B cell (primary cell): ENCODE results near the gene APBA2. TPM values are rescaled to one million over a fixed set of nuclear protein-coding genes. Genes with fewer than 3 reads are reported as not detected.

Source experiments
- ATAC-seq: fragments of 200-7000 bp; cut with Tn5 transposase; one replicate; pipeline ENCODE4 v1.10.0; 2021; ENCODE audit warnings: low read depth, mild to moderate bottlenecking, moderate number of reproducible peaks, moderate library complexity
- CTCF ChIA-PET: fragments of 350-600 bp; sonication (Branson Sonifier 250); formaldehyde crosslinking; loops from one replicate; lab custom pipeline; 2021; ENCODE audit warnings: antibody characterized with exemption, inconsistent platforms; lab: Charles Lee
- POLR2A ChIA-PET: fragments of 350-600 bp; sonication (Branson Sonifier 250); formaldehyde crosslinking; loops from one replicate; lab custom pipeline; 2021; ENCODE audit warnings: antibody characterized with exemption; lab: Charles Lee
- DNase-seq: peaks from one replicate; pipeline ENCODE4 v3.0.0; 2013
- H2AFZ ChIP-seq: 2 replicates; pipeline ENCODE4 v1.6.1; 2012; ENCODE audit warnings: mild to moderate bottlenecking, low read depth, low read length; ENCODE audit not compliant: insufficient read depth, poor library complexity, severe bottlenecking
- H3K27ac ChIP-seq, 2 donors: 1 replicate in 1 of 2; 2 replicates in 1 of 2; pipeline ENCODE4 v1.5.1; 2012 to 2013; ENCODE audit warnings: low read length in 2 of 2, mild to moderate bottlenecking in 2 of 2, moderate library complexity in 1 of 2
- H3K27me3 ChIP-seq, 4 experiments: fragments of 200-600 bp in 1 of 4; sonication (generic) in 1 of 4; replicated peaks in 1 of 4; 1 replicate in 2 of 4; 2 replicates in 2 of 4; pipeline versions ENCODE4 v1.6.1 to v1.7.0; 2013 to 2016; ENCODE audit warnings: low read length in 3 of 4, mild to moderate bottlenecking in 2 of 4, mixed read lengths in 1 of 4, moderate library complexity in 1 of 4; ENCODE audit not compliant: insufficient read depth in 4 of 4, control insufficient read depth in 3 of 4; ENCODE audit errors: control extremely low read depth in 1 of 4
- H3K36me3 ChIP-seq, 2 experiments: replicated peaks in 1 of 2; 1 replicate in 1 of 2; 2 replicates in 1 of 2; pipeline versions ENCODE4 v1.6.1 to v1.7.1; 2013; ENCODE audit warnings: low read length in 1 of 2; ENCODE audit not compliant: insufficient read depth in 2 of 2, control insufficient read depth in 1 of 2; ENCODE audit errors: control extremely low read depth in 1 of 2, extremely low read depth in 1 of 2
- H3K4me1 ChIP-seq, 2 donors: fragments of 200-600 bp in 1 of 2; sonication (generic) in 1 of 2; 1 replicate in 1 of 2; 2 replicates in 1 of 2; pipeline versions ENCODE4 v1.5.1 to v1.6.1; 2013 to 2017; ENCODE audit warnings: low read length in 2 of 2; ENCODE audit not compliant: control insufficient read depth in 2 of 2, insufficient read depth in 2 of 2
- H3K4me2 ChIP-seq: replicated peaks from 2 replicates; pipeline ENCODE3; 2012; ENCODE audit warnings: mild to moderate bottlenecking, low read depth, low read length; ENCODE audit not compliant: poor library complexity, severe bottlenecking
- H3K4me3 ChIP-seq, 5 experiments: fragments of 200-600 bp in 1 of 5; sonication (generic) in 1 of 5; 1 replicate in 3 of 5; 2 replicates in 2 of 5; pipeline versions ENCODE4 v1.5.1 to v1.7.0; 2011 to 2016; ENCODE audit warnings: low read length in 4 of 5, mild to moderate bottlenecking in 4 of 5, low read depth in 2 of 5, control low read depth in 1 of 5, moderate library complexity in 1 of 5; ENCODE audit not compliant: insufficient read depth in 1 of 5; ENCODE audit errors: control extremely low read depth in 1 of 5, extremely low read depth in 1 of 5
- H3K79me2 ChIP-seq: fragments of 200-600 bp; sonication (generic); one replicate; pipeline ENCODE4 v1.6.0; 2016; ENCODE audit warnings: low read length; ENCODE audit not compliant: control insufficient read depth, insufficient read depth
- H3K9ac ChIP-seq: fragments of 200-600 bp; sonication (generic); 2 replicates; pipeline ENCODE4 v1.6.1; 2017; ENCODE audit warnings: mild to moderate bottlenecking, low read length, moderate library complexity
- H3K9me3 ChIP-seq, 3 donors: one replicate each; pipeline versions ENCODE4 v1.6.1 to v1.7.1; 2013; ENCODE audit warnings: low read length in 2 of 3; ENCODE audit not compliant: control insufficient read depth in 2 of 3, insufficient read depth in 1 of 3; ENCODE audit errors: control extremely low read depth in 1 of 3
- H4K20me1 ChIP-seq: 2 replicates; pipeline ENCODE4 v1.6.0; 2012; ENCODE audit warnings: mild to moderate bottlenecking, low read length; ENCODE audit not compliant: insufficient read depth, control insufficient read depth, poor library complexity, severe bottlenecking
- H3K27ac Mint-ChIP-seq: one replicate; pipeline ENCODE4 v1.8.0; 2021; ENCODE audit warnings: mixed read lengths
- H3K27me3 Mint-ChIP-seq: one replicate; pipeline ENCODE4 v1.8.0; 2021; ENCODE audit warnings: mixed read lengths
- H3K4me1 Mint-ChIP-seq: one replicate; pipeline ENCODE4 v1.8.0; 2021; ENCODE audit warnings: mixed read lengths
- H3K4me3 Mint-ChIP-seq: one replicate; pipeline ENCODE4 v1.8.0; 2021; ENCODE audit warnings: mixed read lengths
- H3K9me3 Mint-ChIP-seq: one replicate; pipeline ENCODE4 v1.8.0; 2022; ENCODE audit warnings: mixed read lengths; ENCODE audit not compliant: insufficient read depth
- EZH2 ChIP-seq: IDR thresholded peaks from 2 replicates; pipeline ENCODE4 v1.6.1; 2012; ENCODE audit warnings: borderline replicate concordance, low read depth, mild to moderate bottlenecking, moderate library complexity, low read length; ENCODE audit not compliant: insufficient read depth, poor library complexity, severe bottlenecking
- WGBS: methylation state at CpG from one replicate; pipeline ENCODE4 v1.1.5; 2013; ENCODE audit warnings: missing lambda C conversion rate; ENCODE audit not compliant: insufficient coverage; 5-methylcytosine and 5-hydroxymethylcytosine counted together
- intact Hi-C: fragments of 100-400 bp; cut with micrococcal nuclease; formaldehyde crosslinking; loops from one replicate; pipeline ENCODE4 v1.10.0; 2022
- polyA plus RNA-seq: library from polyadenylated mRNA; depleted of rRNA; stranded (reverse); fragments of >200 nt; gene quantifications from 2 replicates; pipeline ENCODE4 v1.2.3, GENCODE V29; 2012
- total RNA-seq, 2 donors: library from RNA; stranded (reverse); fragments of 120-200 nt in 1 of 2; gene quantifications; 1 replicate in 1 of 2; 2 replicates in 1 of 2; pipeline versions ENCODE4 v1.2.3 to v1.2.4, GENCODE V29; 2013 to 2022
- TF ChIP-seq, protein P1 (sequence below): fragments of 200-600 bp; IDR thresholded peaks from one replicate; pipeline ENCODE4 v1.8.0; 2022; ENCODE audit warnings: antibody characterized with exemption, mild to moderate bottlenecking

The APBA2 gene
- total and polyA plus RNA-seq, 2 donors (not counting 1 experiment from before 2014, with no cell fraction given), result 0.19 TPM; not detected in 1

DNA sequence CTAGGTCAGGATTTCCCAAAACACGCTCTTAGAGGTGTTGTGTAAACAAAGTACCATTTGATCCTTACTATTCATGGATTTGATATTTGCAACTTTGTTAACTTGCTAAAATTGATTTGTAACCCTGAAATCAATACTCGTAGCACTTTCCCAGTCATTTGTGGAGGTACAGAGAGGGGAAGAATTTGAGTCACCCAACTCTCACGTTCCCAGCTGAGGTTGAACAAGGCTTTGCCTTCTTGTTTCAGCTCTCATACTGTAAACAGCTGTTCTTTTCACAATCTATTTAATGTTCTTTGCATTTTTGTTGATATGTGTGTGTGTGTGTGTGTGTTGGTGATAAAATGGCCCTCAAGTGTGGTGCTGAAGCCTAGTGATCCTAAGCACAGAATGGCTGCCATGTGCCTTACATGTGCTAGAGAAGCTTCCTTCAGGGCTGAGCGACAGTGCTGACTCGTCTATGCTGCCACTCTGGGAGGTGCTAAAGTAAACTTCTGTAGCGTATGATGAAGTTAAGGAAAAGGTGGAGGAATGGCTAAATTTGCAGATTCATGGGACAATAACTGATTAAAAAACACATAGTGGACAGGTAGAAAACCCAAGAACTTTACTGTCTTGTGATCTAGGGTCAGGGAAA, 173.2 kb downstream of the APBA2 start:
- WGBS, result 88% methylated on average over 4 of the region's 6 CpGs
- Histone ChIP-seq H3K4me2 (no peak overlapping the region), H3K79me2 (no peaks in the 10 kb centered on the region), H3K27me3 (no peaks in the 10 kb centered on the region), H3K27ac (no peak overlapping the region), H3K4me1 (no peaks in the 10 kb centered on the region), H3K4me3 (no peak overlapping the region), H4K20me1 (no peaks in the 10 kb centered on the region), H3K9me3 (peaks cover 0 to 14% (median 0%) of the 10 kb centered on the region in 3 donors), H2AFZ (no peak overlapping the region), H3K36me3 (no peaks in the 10 kb centered on the region), H3K9ac (no peak overlapping the region)
- Mint-ChIP-seq H3K27me3 (no peaks in the 10 kb centered on the region), H3K27ac (no peak overlapping the region), H3K4me3 (no peak overlapping the region), H3K4me1 (no peaks in the 10 kb centered on the region), H3K9me3 (peaks cover 3% of the 10 kb centered on the region)
- CTCF ChIA-PET, result no interaction called here
- no peak for DNase-seq
- TF ChIP-seq EZH2, result no peak
- TF ChIP-seq, protein P1, sequence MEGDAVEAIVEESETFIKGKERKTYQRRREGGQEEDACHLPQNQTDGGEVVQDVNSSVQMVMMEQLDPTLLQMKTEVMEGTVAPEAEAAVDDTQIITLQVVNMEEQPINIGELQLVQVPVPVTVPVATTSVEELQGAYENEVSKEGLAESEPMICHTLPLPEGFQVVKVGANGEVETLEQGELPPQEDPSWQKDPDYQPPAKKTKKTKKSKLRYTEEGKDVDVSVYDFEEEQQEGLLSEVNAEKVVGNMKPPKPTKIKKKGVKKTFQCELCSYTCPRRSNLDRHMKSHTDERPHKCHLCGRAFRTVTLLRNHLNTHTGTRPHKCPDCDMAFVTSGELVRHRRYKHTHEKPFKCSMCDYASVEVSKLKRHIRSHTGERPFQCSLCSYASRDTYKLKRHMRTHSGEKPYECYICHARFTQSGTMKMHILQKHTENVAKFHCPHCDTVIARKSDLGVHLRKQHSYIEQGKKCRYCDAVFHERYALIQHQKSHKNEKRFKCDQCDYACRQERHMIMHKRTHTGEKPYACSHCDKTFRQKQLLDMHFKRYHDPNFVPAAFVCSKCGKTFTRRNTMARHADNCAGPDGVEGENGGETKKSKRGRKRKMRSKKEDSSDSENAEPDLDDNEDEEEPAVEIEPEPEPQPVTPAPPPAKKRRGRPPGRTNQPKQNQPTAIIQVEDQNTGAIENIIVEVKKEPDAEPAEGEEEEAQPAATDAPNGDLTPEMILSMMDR, result no peak
- ATAC-seq, result no peak
- POLR2A ChIA-PET, result no interaction called here
- intact Hi-C loops, result no loop called here

- peaks cover 3% of the 10 kb centered on the region for H3K9me3 Mint-ChIP-seq
- no peak overlapping the region for H3K4me2 ChIP-seq
- TF ChIP-seq EZH2, result no peak
- TF ChIP-seq, protein P1, result no peak
- no peak overlapping the region for H3K4me3 ChIP-seq
- intact Hi-C loops, result no loop called here
- WGBS, result 91% methylated on average over 12 of the region's 16 CpGs
- no peaks in the 10 kb centered on the region for H3K27me3 Mint-ChIP-seq
- H3K27ac ChIP-seq, result no peak overlapping the region
- no peaks in the 10 kb centered on the region for H3K4me1 ChIP-seq
- peaks cover 0 to 17% (median 0%) of the 10 kb centered on the region in 3 donors for H3K9me3 ChIP-seq
- DNase-seq (no peak), ATAC-seq (no peak)
- H3K9ac ChIP-seq, result no peak overlapping the region
- no peaks in the 10 kb centered on the region for H4K20me1 ChIP-seq
- ChIA-PET POLR2A (no interaction called here), CTCF (no interaction called here)
- no peaks in the 10 kb centered on the region for H3K36me3 ChIP-seq
- no peak overlapping the region for H3K4me3 Mint-ChIP-seq
- no peak overlapping the region for H2AFZ ChIP-seq
- no peak overlapping the region for H3K27ac Mint-ChIP-seq
- no peaks in the 10 kb centered on the region for H3K27me3 ChIP-seq
- no peaks in the 10 kb centered on the region for H3K79me2 ChIP-seq
- no peaks in the 10 kb centered on the region for H3K4me1 Mint-ChIP-seq
These were observed 174.3 kb downstream of the APBA2 start for GRCh38 chr15:29059871-29060640.
